ENCODE results near the gene GRIP1.

The GRIP1 gene

DNA sequence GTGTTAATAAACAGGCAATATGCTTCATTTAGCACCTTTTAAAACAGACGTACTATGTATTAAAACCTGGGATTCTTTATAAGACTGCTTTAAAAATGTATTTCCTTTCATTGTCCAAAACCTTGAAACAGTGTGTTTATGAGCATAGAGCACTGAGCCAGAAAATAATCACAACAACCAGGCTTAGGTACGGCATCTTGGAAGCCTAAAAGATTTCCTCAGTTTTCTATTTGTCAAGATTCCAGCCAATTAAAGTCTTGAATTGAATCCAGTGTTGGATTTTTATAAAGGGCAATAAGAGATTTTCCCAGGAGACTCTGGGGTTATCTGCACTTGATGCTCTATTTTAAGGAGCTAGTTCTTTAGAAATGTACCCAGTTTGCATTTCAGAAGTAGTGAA is 80.3 kb downstream of the GRIP1 start:
- no peak overlapping the region for H3K4me3 ChIP-seq (ENCODE audit: low read length in 2 of 2)
- no peaks in the 10 kb centered on the region for H3K36me3 ChIP-seq (ENCODE audit: control insufficient read depth in 2 of 2, insufficient read depth in 2 of 2, low read length in 2 of 2)
- no peaks in the 10 kb centered on the region for H3K4me1 ChIP-seq (ENCODE audit: control insufficient read depth, insufficient read depth, low read length)
- H3K9ac ChIP-seq (ENCODE audit: low read length in 2 of 2), result no peak overlapping the region
- no peaks in the 10 kb centered on the region for H3K9me3 ChIP-seq (ENCODE audit: control insufficient read depth in 2 of 2, low read length in 2 of 2)
- H3K27me3 ChIP-seq (ENCODE audit: control insufficient read depth in 1 of 2, insufficient read depth in 2 of 2, low read length in 2 of 2), result no peaks in the 10 kb centered on the region
- no peak overlapping the region for H3K27ac ChIP-seq (ENCODE audit: low read length)

DNA sequence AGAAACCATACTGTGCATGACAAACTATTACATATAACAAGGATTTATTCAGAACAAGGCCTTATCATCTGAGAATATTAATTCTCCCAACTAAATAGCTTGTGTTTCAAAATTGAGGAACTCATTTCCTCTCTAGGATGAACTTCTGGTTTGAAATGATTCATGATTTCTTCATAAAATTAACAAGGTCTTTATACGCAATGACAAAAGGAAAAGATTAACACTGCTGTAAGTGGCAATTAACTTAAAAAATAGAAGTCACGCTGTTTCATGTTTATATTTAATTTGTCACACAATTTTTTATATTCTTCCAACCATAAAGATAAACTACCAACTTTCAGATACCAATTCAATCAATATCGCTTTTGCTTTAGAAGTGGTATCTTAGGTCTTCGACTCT is 80.8 kb downstream of the GRIP1 start:
- Histone ChIP-seq H3K27me3 (ENCODE audit: control insufficient read depth in 1 of 2, insufficient read depth in 2 of 2, low read length in 2 of 2) (no peaks in the 10 kb centered on the region), H3K9me3 (ENCODE audit: control insufficient read depth in 2 of 2, low read length in 2 of 2) (no peaks in the 10 kb centered on the region), H3K9ac (ENCODE audit: low read length in 2 of 2) (no peak overlapping the region), H3K36me3 (ENCODE audit: control insufficient read depth in 2 of 2, insufficient read depth in 2 of 2, low read length in 2 of 2) (no peaks in the 10 kb centered on the region), H3K4me3 (ENCODE audit: low read length in 2 of 2) (no peak overlapping the region), H3K27ac (ENCODE audit: low read length) (no peak overlapping the region), H3K4me1 (ENCODE audit: control insufficient read depth, insufficient read depth, low read length) (no peaks in the 10 kb centered on the region)

DNA sequence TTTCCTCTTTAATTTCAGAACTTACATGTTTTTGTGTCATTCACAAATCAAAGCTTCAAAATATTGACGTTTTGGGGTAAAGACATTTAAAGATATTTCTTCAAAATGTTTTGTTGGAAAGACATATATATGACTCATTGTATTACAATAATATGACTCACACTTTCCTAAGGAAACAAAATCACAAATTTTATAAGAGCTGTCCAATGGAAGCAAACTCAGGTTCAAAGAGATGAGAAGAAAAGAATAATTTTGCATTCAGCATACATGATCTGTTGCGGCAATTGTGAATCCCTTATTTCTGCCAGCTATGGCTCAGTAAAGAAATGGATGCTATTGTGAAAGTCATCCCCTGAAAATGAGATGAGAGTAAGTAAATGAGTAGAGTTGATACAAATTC is 82.7 kb downstream of the GRIP1 start:
- H3K4me1 ChIP-seq (ENCODE audit: control insufficient read depth, insufficient read depth, low read length), result no peaks in the 10 kb centered on the region
- no peak overlapping the region for H3K4me3 ChIP-seq (ENCODE audit: low read length in 2 of 2)
- H3K9me3 ChIP-seq (ENCODE audit: control insufficient read depth in 2 of 2, low read length in 2 of 2), result no peaks in the 10 kb centered on the region

DNA sequence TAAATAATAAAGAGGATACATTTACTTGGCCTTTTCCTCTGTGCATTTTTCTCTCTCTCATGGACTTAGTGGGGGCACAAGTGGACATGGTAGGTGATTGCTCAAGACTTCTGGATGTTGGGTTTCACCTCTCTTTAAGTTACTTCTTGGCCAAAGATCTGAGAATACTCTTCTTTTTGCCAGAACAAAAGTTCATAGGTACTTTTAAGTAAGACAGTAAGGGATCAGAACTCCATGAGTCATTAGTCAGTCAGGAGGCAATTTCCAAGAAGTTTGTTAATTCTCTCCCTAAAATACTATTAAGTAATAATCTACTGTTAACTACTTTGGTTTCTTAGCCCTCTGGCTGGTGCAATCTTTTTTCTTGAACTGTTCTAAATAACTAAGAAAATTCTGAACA is 84.2 kb downstream of the GRIP1 start:
- H3K9ac ChIP-seq (ENCODE audit: low read length in 2 of 2), result no peak overlapping the region
- H3K4me1 ChIP-seq (ENCODE audit: control insufficient read depth, insufficient read depth, low read length), result no peaks in the 10 kb centered on the region
- no peak overlapping the region for H3K4me3 ChIP-seq (ENCODE audit: low read length in 2 of 2)
- H3K36me3 ChIP-seq (ENCODE audit: control insufficient read depth in 2 of 2, insufficient read depth in 2 of 2, low read length in 2 of 2), result no peaks in the 10 kb centered on the region
- no peaks in the 10 kb centered on the region for H3K9me3 ChIP-seq (ENCODE audit: control insufficient read depth in 2 of 2, low read length in 2 of 2)
- H3K27ac ChIP-seq (ENCODE audit: low read length), result no peak overlapping the region
- H3K27me3 ChIP-seq (ENCODE audit: control insufficient read depth in 1 of 2, insufficient read depth in 2 of 2, low read length in 2 of 2), result no peaks in the 10 kb centered on the region

More for the DNA sequence above, 82.7 kb downstream of the GRIP1 start:
- no peak overlapping the region for H3K9ac ChIP-seq (ENCODE audit: low read length in 2 of 2)
- no peaks in the 10 kb centered on the region for H3K36me3 ChIP-seq (ENCODE audit: control insufficient read depth in 2 of 2, insufficient read depth in 2 of 2, low read length in 2 of 2)
- H3K27ac ChIP-seq (ENCODE audit: low read length), result no peak overlapping the region
- H3K27me3 ChIP-seq (ENCODE audit: control insufficient read depth in 1 of 2, insufficient read depth in 2 of 2, low read length in 2 of 2), result no peaks in the 10 kb centered on the region

DNA sequence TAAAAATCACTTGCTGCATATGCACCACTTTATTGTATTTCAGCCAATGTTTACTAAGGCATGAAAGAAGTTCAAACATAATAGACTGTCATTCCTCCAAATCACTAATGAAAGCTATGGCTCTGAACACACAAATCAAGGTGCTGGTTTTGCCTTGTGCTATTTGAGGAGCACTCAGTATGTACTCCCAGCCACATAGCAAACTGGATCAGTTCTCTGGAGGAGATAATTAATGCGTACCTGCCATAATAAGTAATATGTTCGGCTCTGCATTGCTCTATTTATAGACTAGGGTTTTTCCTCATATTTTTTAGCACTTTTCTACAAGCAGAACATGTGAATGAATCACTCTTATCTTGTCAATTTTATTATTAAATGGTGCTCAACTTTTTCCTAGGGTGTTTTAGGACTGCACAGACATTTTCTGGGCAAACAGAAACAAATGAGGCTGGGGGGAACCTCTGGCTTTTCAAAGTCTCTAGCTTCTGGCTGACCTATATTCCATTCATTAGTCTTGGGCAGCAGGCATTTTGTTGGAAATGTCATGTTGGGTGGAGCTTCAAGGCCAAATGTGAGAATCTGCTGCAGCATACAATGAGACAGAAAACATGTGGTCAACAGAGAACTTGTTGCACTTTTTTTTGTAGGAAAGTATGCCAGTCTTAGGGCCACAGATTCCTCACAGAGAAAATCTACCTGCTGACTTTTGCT is 88.4 kb downstream of the GRIP1 start:
- no peak overlapping the region for H3K9ac ChIP-seq (ENCODE audit: low read length in 2 of 2)
- no peaks in the 10 kb centered on the region for H3K9me3 ChIP-seq (ENCODE audit: control insufficient read depth in 2 of 2, low read length in 2 of 2)
- H3K27ac ChIP-seq (ENCODE audit: low read length), result no peak overlapping the region
- no peaks in the 10 kb centered on the region for H3K36me3 ChIP-seq (ENCODE audit: control insufficient read depth in 2 of 2, insufficient read depth in 2 of 2, low read length in 2 of 2)
- no peak overlapping the region for H3K4me3 ChIP-seq (ENCODE audit: low read length in 2 of 2)
- H3K27me3 ChIP-seq (ENCODE audit: control insufficient read depth in 1 of 2, insufficient read depth in 2 of 2, low read length in 2 of 2), result no peaks in the 10 kb centered on the region
- H3K4me1 ChIP-seq (ENCODE audit: control insufficient read depth, insufficient read depth, low read length), result no peaks in the 10 kb centered on the region

DNA sequence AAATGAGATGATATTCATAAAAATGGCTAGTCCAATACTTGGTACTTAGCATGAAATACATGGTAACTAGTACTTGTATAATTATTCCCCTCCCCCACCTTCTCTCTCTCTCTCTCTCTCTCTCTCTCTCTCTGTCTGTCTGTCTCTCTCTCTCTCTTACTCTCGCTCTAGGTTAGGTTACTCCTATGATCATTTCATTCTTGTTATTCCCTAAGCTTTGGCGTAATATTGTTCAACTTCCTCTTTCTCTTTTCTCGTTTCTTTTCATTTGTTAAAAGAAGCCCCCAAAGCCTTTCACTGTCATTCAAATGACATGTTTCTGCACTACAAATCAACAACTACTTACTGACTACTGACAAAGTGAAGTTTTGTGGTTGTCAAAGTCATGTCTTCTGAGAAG is 89.8 kb downstream of the GRIP1 start:
- Histone ChIP-seq H3K4me3 (ENCODE audit: low read length in 2 of 2) (no peak overlapping the region), H3K27ac (ENCODE audit: low read length) (no peak overlapping the region), H3K27me3 (ENCODE audit: control insufficient read depth in 1 of 2, insufficient read depth in 2 of 2, low read length in 2 of 2) (no peaks in the 10 kb centered on the region), H3K9ac (ENCODE audit: low read length in 2 of 2) (no peak overlapping the region), H3K4me1 (ENCODE audit: control insufficient read depth, insufficient read depth, low read length) (no peaks in the 10 kb centered on the region), H3K9me3 (ENCODE audit: control insufficient read depth in 2 of 2, low read length in 2 of 2) (peaks cover 0 to 2% of the 10 kb centered on the region in 2 donors), H3K36me3 (ENCODE audit: control insufficient read depth in 2 of 2, insufficient read depth in 2 of 2, low read length in 2 of 2) (no peaks in the 10 kb centered on the region)

DNA sequence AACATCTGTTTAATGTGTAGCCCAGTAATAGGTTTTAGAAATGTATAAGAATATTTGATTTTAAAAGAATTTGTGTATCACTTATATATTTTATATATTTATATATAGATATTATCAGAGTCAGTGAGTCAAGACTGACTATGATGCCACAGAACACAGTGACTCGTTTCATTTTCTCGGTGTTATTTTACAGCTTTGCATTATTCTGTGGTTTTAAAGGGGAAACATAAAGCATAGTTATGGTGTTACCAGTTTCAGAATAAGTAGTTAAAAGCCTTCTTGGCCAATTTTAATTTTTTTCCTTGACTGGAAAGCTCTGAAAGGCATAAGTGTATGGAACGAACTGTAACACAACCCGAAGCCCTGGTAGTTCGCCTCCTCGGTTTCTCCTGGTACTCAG is 91.0 kb downstream of the GRIP1 start:
- Histone ChIP-seq H3K9me3 (ENCODE audit: control insufficient read depth in 2 of 2, low read length in 2 of 2) (peaks cover 0 to 2% of the 10 kb centered on the region in 2 donors), H3K9ac (ENCODE audit: low read length in 2 of 2) (no peak overlapping the region), H3K4me3 (ENCODE audit: low read length in 2 of 2) (no peak overlapping the region), H3K4me1 (ENCODE audit: control insufficient read depth, insufficient read depth, low read length) (no peaks in the 10 kb centered on the region), H3K27me3 (ENCODE audit: control insufficient read depth in 1 of 2, insufficient read depth in 2 of 2, low read length in 2 of 2) (no peaks in the 10 kb centered on the region), H3K27ac (ENCODE audit: low read length) (no peak overlapping the region), H3K36me3 (ENCODE audit: control insufficient read depth in 2 of 2, insufficient read depth in 2 of 2, low read length in 2 of 2) (no peaks in the 10 kb centered on the region)

DNA sequence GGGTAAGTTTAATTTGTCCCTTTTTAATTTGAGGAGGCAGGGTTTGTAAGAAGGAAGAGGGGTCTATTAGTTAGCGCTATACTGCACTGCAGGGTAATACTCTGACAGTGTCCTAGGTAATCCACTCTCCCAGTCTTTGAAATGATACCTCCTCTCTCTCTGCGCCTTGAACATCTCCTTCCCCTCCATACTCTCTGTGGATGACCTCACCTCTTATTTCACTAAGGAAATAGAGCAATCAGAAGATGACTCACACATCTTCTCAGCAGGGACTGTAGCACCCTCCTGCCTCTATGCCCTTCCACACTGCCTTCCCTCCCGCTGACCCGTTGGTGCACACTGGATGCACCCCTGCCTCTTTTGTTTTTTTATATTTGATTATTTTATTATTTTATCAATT is 94.2 kb downstream of the GRIP1 start:
- Histone ChIP-seq H3K27ac (ENCODE audit: low read length) (no peak overlapping the region), H3K9ac (ENCODE audit: low read length in 2 of 2) (no peak overlapping the region), H3K4me3 (ENCODE audit: low read length in 2 of 2) (no peak overlapping the region), H3K4me1 (ENCODE audit: control insufficient read depth, insufficient read depth, low read length) (no peaks in the 10 kb centered on the region), H3K9me3 (ENCODE audit: control insufficient read depth in 2 of 2, low read length in 2 of 2) (peaks cover 0 to 2% of the 10 kb centered on the region in 2 donors), H3K27me3 (ENCODE audit: control insufficient read depth in 1 of 2, insufficient read depth in 2 of 2, low read length in 2 of 2) (no peaks in the 10 kb centered on the region), H3K36me3 (ENCODE audit: control insufficient read depth in 2 of 2, insufficient read depth in 2 of 2, low read length in 2 of 2) (no peaks in the 10 kb centered on the region)

DNA sequence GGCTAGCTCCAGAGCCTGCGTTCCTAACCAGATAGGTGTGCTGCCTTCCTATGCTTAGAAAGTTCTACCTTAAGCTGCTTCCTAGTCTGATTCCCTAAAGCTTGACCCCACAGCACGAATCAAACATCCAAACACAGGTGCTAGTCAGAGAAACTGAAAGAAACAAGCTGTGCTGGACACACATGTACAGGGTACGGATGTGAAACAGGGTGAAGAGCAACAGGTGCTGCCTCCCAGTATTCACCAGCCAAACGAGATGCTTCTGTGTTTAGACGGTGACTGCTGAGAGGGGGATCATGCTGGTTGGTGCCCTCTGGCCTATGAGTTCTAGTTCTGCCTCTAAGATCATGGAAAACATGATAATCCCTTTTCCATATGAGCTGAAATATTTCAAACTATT is 105.3 kb downstream of the GRIP1 start:
- H3K9ac ChIP-seq (ENCODE audit: low read length in 2 of 2), result no peak overlapping the region

DNA sequence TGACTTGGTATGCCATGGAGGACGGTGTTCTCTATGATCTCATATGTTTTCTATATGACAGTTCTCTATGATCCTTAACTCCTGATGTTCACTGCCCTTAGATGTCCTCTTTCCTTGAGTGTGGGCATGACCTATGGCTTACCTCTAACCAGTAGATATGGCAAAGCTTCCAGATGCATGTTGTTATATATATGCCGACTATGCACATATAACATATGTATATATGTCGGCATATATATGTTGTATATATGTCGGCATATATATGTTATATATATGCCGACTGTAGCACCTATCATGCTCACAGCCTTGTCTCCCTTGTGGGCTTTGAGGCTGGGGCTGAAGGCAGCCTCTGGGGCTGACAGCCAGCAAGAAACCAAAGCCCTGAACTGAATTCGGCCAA is 106.0 kb downstream of the GRIP1 start:
- no peaks in the 10 kb centered on the region for H3K9me3 ChIP-seq (ENCODE audit: control insufficient read depth in 2 of 2, low read length in 2 of 2)

More for the DNA sequence above, 105.3 kb downstream of the GRIP1 start:
- Histone ChIP-seq H3K4me1 (ENCODE audit: control insufficient read depth, insufficient read depth, low read length) (no peaks in the 10 kb centered on the region), H3K9me3 (ENCODE audit: control insufficient read depth in 2 of 2, low read length in 2 of 2) (no peaks in the 10 kb centered on the region), H3K36me3 (ENCODE audit: control insufficient read depth in 2 of 2, insufficient read depth in 2 of 2, low read length in 2 of 2) (no peaks in the 10 kb centered on the region), H3K27ac (ENCODE audit: low read length) (no peak overlapping the region), H3K27me3 (ENCODE audit: control insufficient read depth in 1 of 2, insufficient read depth in 2 of 2, low read length in 2 of 2) (no peaks in the 10 kb centered on the region), H3K4me3 (ENCODE audit: low read length in 2 of 2) (no peak overlapping the region)

DNA sequence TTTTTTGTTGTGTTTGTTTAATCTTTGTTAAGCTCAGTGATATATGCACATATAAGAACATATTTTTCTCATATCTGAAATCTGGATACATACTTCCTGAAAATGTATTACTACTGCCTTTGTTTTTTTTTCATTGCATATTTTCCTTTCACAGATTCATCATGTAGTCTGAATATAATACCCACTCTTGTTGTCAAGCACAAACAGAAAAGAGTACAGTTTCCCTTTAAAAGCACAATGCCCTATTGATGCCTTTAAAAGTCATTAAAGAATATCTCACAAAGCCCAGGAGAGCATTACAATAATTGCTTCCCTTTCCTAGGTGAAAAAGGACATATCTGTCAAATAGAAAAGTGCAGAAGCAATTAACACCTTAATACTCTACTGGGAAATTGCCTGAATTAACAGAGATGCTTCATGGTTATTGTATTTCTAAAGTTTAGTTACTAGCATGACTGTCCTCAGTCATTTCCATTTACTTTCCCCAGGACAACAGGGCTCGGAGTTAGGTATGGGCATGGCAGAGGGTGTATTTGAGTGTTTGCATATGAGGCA is 107.4 kb downstream of the GRIP1 start:
- no peaks in the 10 kb centered on the region for H3K36me3 ChIP-seq (ENCODE audit: control insufficient read depth in 2 of 2, insufficient read depth in 2 of 2, low read length in 2 of 2)
- H3K4me3 ChIP-seq (ENCODE audit: low read length in 2 of 2), result no peak overlapping the region
- no peaks in the 10 kb centered on the region for H3K27me3 ChIP-seq (ENCODE audit: control insufficient read depth in 1 of 2, insufficient read depth in 2 of 2, low read length in 2 of 2)
- no peaks in the 10 kb centered on the region for H3K4me1 ChIP-seq (ENCODE audit: control insufficient read depth, insufficient read depth, low read length)
- H3K27ac ChIP-seq (ENCODE audit: low read length), result no peak overlapping the region
- no peak overlapping the region for H3K9ac ChIP-seq (ENCODE audit: low read length in 2 of 2)
- no peaks in the 10 kb centered on the region for H3K9me3 ChIP-seq (ENCODE audit: control insufficient read depth in 2 of 2, low read length in 2 of 2)

More for the DNA sequence above, 106.0 kb downstream of the GRIP1 start:
- no peaks in the 10 kb centered on the region for H3K36me3 ChIP-seq (ENCODE audit: control insufficient read depth in 2 of 2, insufficient read depth in 2 of 2, low read length in 2 of 2)
- H3K4me1 ChIP-seq (ENCODE audit: control insufficient read depth, insufficient read depth, low read length), result no peaks in the 10 kb centered on the region
- no peak overlapping the region for H3K27ac ChIP-seq (ENCODE audit: low read length)
- H3K4me3 ChIP-seq (ENCODE audit: low read length in 2 of 2), result no peak overlapping the region
- H3K27me3 ChIP-seq (ENCODE audit: control insufficient read depth in 1 of 2, insufficient read depth in 2 of 2, low read length in 2 of 2), result no peaks in the 10 kb centered on the region
- no peak overlapping the region for H3K9ac ChIP-seq (ENCODE audit: low read length in 2 of 2)
